NCI-H82 (cell line): ENCODE measurements around the gene SLC4A8.
"Not testable (repeated sequence)": the region's sequence is repeated elsewhere in the genome, so short reads cannot be mapped to it uniquely, and the experiment has no call there.

Experiments used
- DNase-seq: peaks from one replicate; lab custom pipeline; 2025; lab: John Stamatoyannopoulos, UW

SLC4A8 gene

GRCh38 chr12:51429700-51430099 lies 5.1 kb downstream of the SLC4A8 start:
- DNase-seq: no peak

GRCh38 chr12:51430196-51430895 lies 5.7 kb downstream of the SLC4A8 start:
- DNase-seq: peak; percentile 64

- no peak for DNase-seq
Measured at GRCh38 chr12:51432921-51433320, 8.3 kb downstream of the SLC4A8 start.

- no peak for DNase-seq
Measured at GRCh38 chr12:51434305-51434704, 9.7 kb downstream of the SLC4A8 start.

GRCh38 chr12:51437431-51437830 lies 12.8 kb downstream of the SLC4A8 start:
- no peak for DNase-seq

GRCh38 chr12:51439330-51439729 lies 14.7 kb downstream of the SLC4A8 start:
- DNase-seq: no peak

- no peak for DNase-seq
Measured at GRCh38 chr12:51441583-51441982, 17.0 kb downstream of the SLC4A8 start.

- DNase-seq: no peak
Measured at GRCh38 chr12:51442324-51442723, 17.7 kb downstream of the SLC4A8 start.

GRCh38 chr12:51443573-51443972 lies 18.9 kb downstream of the SLC4A8 start:
- DNase-seq: no peak

- DNase-seq: no peak
Measured at GRCh38 chr12:51448618-51449256, 24.1 kb downstream of the SLC4A8 start.

- no peak for DNase-seq
Measured at GRCh38 chr12:51449580-51450246, 25.1 kb downstream of the SLC4A8 start.

- no peak for DNase-seq
Measured at GRCh38 chr12:51450333-51450732, 25.7 kb downstream of the SLC4A8 start.

GRCh38 chr12:51450806-51451205 lies 26.2 kb downstream of the SLC4A8 start:
- no peak for DNase-seq

GRCh38 chr12:51454016-51454415 lies 29.4 kb downstream of the SLC4A8 start:
- DNase-seq: not testable (repeated sequence)

GRCh38 chr12:51455050-51455449 lies 30.4 kb downstream of the SLC4A8 start:
- not testable (repeated sequence) for DNase-seq

- no peak for DNase-seq
Measured at GRCh38 chr12:51458635-51459034, 34.0 kb downstream of the SLC4A8 start.

- no peak for DNase-seq
Measured at GRCh38 chr12:51460519-51460918, 35.9 kb downstream of the SLC4A8 start.

GRCh38 chr12:51465491-51465890 lies 40.9 kb downstream of the SLC4A8 start:
- DNase-seq: no peak

- no peak for DNase-seq
Measured at GRCh38 chr12:51470116-51470515, 45.5 kb downstream of the SLC4A8 start.

GRCh38 chr12:51471111-51471864 lies 46.7 kb downstream of the SLC4A8 start:
- DNase-seq: no peak

GRCh38 chr12:51472984-51473383 lies 48.4 kb downstream of the SLC4A8 start:
- no peak for DNase-seq

GRCh38 chr12:51473947-51474346 lies 49.3 kb downstream of the SLC4A8 start:
- DNase-seq: no peak

GRCh38 chr12:51475543-51475942 lies 50.9 kb downstream of the SLC4A8 start:
- no peak for DNase-seq
